Peyer's patch (tissue), 4 donors: ENCODE results near the gene PRICKLE3. TPM values are rescaled to one million over a fixed set of nuclear protein-coding genes. Genes with fewer than 3 reads are reported as not detected.
A peak's percentile ranks its signal among the peaks of the same experiment; 100 is the strongest.
"Not testable (repeated sequence)": the region's sequence is repeated elsewhere in the genome, so short reads cannot be mapped to it uniquely, and the experiment has no call there.

Experiments used
- DNase-seq, 3 donors: peaks; one replicate each; pipeline ENCODE4 v3.0.0-alpha.2; 2017 to 2019
- H3K27ac ChIP-seq, 4 donors: fragments of 200-600 bp; sonication (generic); one replicate each; pipeline ENCODE4 v1.5.1; 2016 to 2019
- H3K27me3 ChIP-seq, 2 donors: fragments of 200-600 bp; sonication (generic); one replicate each; pipeline ENCODE4 v1.5.1; 2019
- H3K36me3 ChIP-seq, 3 donors: fragments of 200-600 bp; sonication (generic); one replicate each; pipeline ENCODE4 v1.5.1; 2016 to 2019
- H3K4me1 ChIP-seq, 4 donors: fragments of 200-600 bp; sonication (generic); one replicate each; pipeline ENCODE4 v1.5.1; 2016 to 2019
- H3K4me3 ChIP-seq, 4 donors: fragments of 200-600 bp; sonication (generic); 1 replicate in 3 of 4; 2 replicates in 1 of 4; pipeline ENCODE4 v1.5.1; 2016 to 2019; ENCODE audit warnings: mild to moderate bottlenecking in 1 of 4
- H3K9me3 ChIP-seq, 4 donors: fragments of 200-600 bp; sonication (generic); one replicate each; pipeline ENCODE4 v1.5.1; 2016 to 2019; ENCODE audit warnings: mild to moderate bottlenecking in 1 of 4
- POLR2A ChIP-seq, 2 donors: fragments of 450-650 bp; IDR thresholded peaks; one replicate each; pipeline ENCODE4 v1.5.1; 2017; ENCODE audit warnings: antibody characterized with exemption in 2 of 2, mild to moderate bottlenecking in 2 of 2, moderate library complexity in 2 of 2
- small RNA-seq, 2 donors: library from RNA; depleted of rRNA; stranded (forward); fragments of <200 nt; gene quantifications; one replicate each; pipeline ENCODE3, GENCODE V24; 2016
- total RNA-seq, 4 donors: library from RNA; depleted of rRNA; stranded (reverse); fragments of >200 nt; gene quantifications; one replicate each; pipeline ENCODE4 v1.1.0, GENCODE V29; 2016
- TF ChIP-seq, protein P1 (sequence below), 6 experiments: fragments of 450-650 bp in 4 of 6; fragments of 200-600 bp in 2 of 6; sonication (generic) in 1 of 6; IDR thresholded peaks; one replicate each; pipeline ENCODE4 v1.5.1; 2017 to 2019; ENCODE audit warnings: antibody characterized with exemption in 6 of 6, mild to moderate bottlenecking in 3 of 6, moderate library complexity in 1 of 6

PRICKLE3 gene
- total RNA-seq, 4 donors from 2014 or later: 22.5 to 47.0 (median 26.8) TPM

DNA sequence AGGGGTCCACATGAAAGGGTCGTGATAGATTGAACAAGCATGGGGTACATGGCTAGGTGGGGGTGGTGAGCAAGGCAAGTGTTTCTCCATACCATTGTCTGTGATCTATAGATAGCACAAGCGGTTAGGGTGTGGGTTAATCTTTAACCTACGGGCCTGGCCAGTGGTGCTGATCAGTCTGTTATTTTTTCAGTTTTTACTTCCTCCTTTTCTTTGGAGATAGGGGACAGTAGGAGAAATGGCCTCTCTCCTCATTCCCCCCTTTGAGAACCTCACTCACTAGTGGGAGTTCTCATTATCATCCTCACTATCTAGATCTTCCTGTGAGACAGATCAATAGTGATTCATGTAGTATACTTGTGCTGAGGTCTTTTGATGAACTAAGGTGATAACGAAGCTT is 46.5 kb downstream of the PRICKLE3 start:
- Histone ChIP-seq H3K27me3 (no peaks in the 10 kb centered on the region), H3K36me3 (no peaks in the 10 kb centered on the region), H3K27ac (no peak overlapping the region), H3K9me3 (peaks cover 0 to 20% (median 7%) of the 10 kb centered on the region in 4 donors), H3K4me1 (no peaks in the 10 kb centered on the region), H3K4me3 (no peak overlapping the region)
- TF ChIP-seq POLR2A (IDR thresholded peaks at IDR 0.05): no peak
- TF ChIP-seq, protein P1, sequence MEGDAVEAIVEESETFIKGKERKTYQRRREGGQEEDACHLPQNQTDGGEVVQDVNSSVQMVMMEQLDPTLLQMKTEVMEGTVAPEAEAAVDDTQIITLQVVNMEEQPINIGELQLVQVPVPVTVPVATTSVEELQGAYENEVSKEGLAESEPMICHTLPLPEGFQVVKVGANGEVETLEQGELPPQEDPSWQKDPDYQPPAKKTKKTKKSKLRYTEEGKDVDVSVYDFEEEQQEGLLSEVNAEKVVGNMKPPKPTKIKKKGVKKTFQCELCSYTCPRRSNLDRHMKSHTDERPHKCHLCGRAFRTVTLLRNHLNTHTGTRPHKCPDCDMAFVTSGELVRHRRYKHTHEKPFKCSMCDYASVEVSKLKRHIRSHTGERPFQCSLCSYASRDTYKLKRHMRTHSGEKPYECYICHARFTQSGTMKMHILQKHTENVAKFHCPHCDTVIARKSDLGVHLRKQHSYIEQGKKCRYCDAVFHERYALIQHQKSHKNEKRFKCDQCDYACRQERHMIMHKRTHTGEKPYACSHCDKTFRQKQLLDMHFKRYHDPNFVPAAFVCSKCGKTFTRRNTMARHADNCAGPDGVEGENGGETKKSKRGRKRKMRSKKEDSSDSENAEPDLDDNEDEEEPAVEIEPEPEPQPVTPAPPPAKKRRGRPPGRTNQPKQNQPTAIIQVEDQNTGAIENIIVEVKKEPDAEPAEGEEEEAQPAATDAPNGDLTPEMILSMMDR (IDR thresholded peaks at IDR 0.05): no peak
- no peak for DNase-seq

DNA sequence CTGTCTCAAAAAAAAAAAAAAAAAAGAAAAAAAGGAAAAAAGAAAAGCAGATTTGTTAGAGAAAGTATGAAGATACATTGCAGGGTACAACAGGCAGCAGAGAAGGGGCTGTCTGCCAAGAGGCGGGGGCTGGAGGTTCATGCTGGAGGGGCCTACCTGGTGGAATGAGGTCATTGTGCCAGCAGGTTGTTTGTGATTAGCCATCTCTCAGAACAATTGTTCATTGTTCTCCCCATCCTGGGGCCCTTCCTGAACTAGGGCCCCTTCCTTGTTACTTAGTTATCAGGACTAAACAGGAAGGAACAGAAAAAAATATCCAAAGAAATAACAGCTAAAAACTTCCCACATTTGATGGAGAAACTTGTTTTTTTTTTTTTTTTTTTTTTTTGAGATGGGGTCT is 48.7 kb downstream of the PRICKLE3 start:
- Histone ChIP-seq H3K27me3 (no peaks in the 10 kb centered on the region), H3K27ac (no peak overlapping the region), H3K4me3 (no peak overlapping the region), H3K4me1 (no peaks in the 10 kb centered on the region), H3K36me3 (no peaks in the 10 kb centered on the region), H3K9me3 (peaks cover 0 to 20% (median 7%) of the 10 kb centered on the region in 4 donors)
- TF ChIP-seq POLR2A (IDR thresholded peaks at IDR 0.05): no peak
- TF ChIP-seq, protein P1 (IDR thresholded peaks at IDR 0.05): no peak
- DNase-seq: no peak

GRCh38 chrX:49133759-49134158 is 52.4 kb downstream of the PRICKLE3 start:
- H3K27ac ChIP-seq: no peak overlapping the region
- no peaks in the 10 kb centered on the region for H3K36me3 ChIP-seq
- H3K27me3 ChIP-seq: no peaks in the 10 kb centered on the region
- no peaks in the 10 kb centered on the region for H3K4me1 ChIP-seq
- no peak overlapping the region for H3K4me3 ChIP-seq
- peaks cover 0 to 3% (median 0%) of the 10 kb centered on the region in 4 donors for H3K9me3 ChIP-seq
- no peak for TF ChIP-seq POLR2A (IDR thresholded peaks at IDR 0.05)
- TF ChIP-seq, protein P1 (IDR thresholded peaks at IDR 0.05): no peak
- no peak for DNase-seq

- not testable (repeated sequence) for H3K9me3 ChIP-seq, H3K36me3 ChIP-seq, H3K4me3 ChIP-seq, H3K27ac ChIP-seq, H3K27me3 ChIP-seq, DNase-seq, H3K4me1 ChIP-seq
Observed at GRCh38 chrX:49132275-49132674, 53.9 kb downstream of the PRICKLE3 start.

DNA sequence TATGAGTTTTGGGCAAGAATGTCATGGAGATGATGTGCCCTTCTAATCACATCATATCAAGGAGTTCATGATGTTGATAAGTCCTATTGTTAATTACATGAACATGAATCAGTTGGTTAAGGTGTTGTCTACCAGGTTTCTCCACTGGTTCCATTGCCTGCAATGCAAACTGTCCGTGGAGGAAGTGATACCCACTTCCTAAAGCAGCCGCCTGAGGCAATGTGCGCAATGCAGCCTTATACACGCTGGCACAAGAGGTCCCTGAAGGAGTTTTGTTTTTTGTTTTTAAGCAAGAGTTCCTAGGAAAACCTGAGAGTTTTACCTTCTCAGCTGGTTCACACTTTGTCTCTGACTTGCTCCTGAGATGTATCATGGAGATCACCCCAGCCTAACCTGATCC is 56.7 kb downstream of the PRICKLE3 start:
- no peaks in the 10 kb centered on the region for H3K4me1 ChIP-seq
- H3K4me3 ChIP-seq: no peak overlapping the region
- H3K9me3 ChIP-seq: no peaks in the 10 kb centered on the region
- TF ChIP-seq POLR2A (IDR thresholded peaks at IDR 0.05): no peak
- TF ChIP-seq, protein P1 (IDR thresholded peaks at IDR 0.05): no peak
- DNase-seq: peak in 1 of 3 donors; percentile 34
- no peaks in the 10 kb centered on the region for H3K36me3 ChIP-seq
- H3K27me3 ChIP-seq: no peaks in the 10 kb centered on the region
- no peak overlapping the region for H3K27ac ChIP-seq

DNA sequence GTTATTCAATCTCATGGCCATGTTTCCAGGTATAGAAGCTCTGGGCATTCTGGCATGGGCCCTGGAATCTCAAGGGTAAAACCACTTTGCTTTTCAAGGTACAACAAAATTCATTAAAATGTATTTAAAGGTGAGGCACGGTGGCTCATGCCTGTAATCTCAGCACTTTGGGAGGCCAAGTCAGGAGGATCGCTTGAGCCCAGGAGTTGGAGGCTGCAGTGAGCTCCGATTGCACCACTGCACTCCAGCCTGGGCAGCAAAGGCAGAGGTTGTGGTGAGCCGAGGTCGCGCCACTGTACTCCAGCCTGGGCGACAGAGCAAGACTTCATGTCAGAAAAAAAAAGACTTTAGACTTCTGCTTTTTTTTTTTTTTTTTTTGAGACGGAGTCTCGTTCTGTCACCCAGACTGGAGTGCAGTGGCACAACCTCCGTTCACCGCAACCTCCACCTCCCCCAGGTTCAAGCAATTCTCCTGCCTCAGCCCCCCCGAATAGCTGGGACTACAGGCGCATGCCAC is 58.4 kb downstream of the PRICKLE3 start:
- not testable (repeated sequence) for H3K27ac ChIP-seq, H3K9me3 ChIP-seq, H3K4me1 ChIP-seq, H3K36me3 ChIP-seq, H3K4me3 ChIP-seq, DNase-seq, H3K27me3 ChIP-seq

Small RNAs within 50 kb of the gene (small RNA-seq; reads per million reads assigned to genes)
- 0 reads per million in 2 donors for gene RN7SL262P

Other genes starting within 250 kb of the PRICKLE3 start
- gene OTUD5, start 228.8 kb downstream of the PRICKLE3 start, total RNA-seq: 10 to 100 TPM; 49.7 to 79.2 (median 71.0) TPM
- gene KCND1, start 214.5 kb downstream of the PRICKLE3 start, total RNA-seq: 1 to 10 TPM in 3 of 4 donors, under 1 TPM in 1; 0.35 to 5.8 (median 1.7) TPM
- gene GRIPAP1, start 184.1 kb downstream of the PRICKLE3 start, total RNA-seq: 100 to 1,000 TPM in 1 of 4 donors, 10 to 100 TPM in 3; 32.4 to 139 (median 70.9) TPM
- gene TFE3, start 143.0 kb downstream of the PRICKLE3 start, total RNA-seq: 10 to 100 TPM; 25.6 to 36.3 (median 32.4) TPM
- gene CCDC120, start 127.4 kb downstream of the PRICKLE3 start, total RNA-seq: 10 to 100 TPM in 3 of 4 donors, not detected in 1; 13.8 to 39.1 (median 24.5) TPM
- gene PRAF2, start 112.4 kb downstream of the PRICKLE3 start, total RNA-seq: 1 to 10 TPM; 2.8 to 9.8 (median 4.4) TPM
- gene WDR45, start 106.5 kb downstream of the PRICKLE3 start, total RNA-seq: 100 to 1,000 TPM in 2 of 4 donors, 10 to 100 TPM in 2; 64.2 to 133 (median 86.9) TPM
- 10 to 100 TPM; 24.0 to 26.8 (median 25.7) TPM for gene GPKOW, start 62.6 kb downstream of the PRICKLE3 start, total RNA-seq
- 10 to 100 TPM in 2 of 4 donors, 1 to 10 TPM in 1, not detected in 1; 5.8 to 14.4 (median 11.6) TPM for gene MAGIX, start 23.6 kb downstream of the PRICKLE3 start, total RNA-seq
- gene PLP2, start 14.5 kb downstream of the PRICKLE3 start, total RNA-seq: 10 to 100 TPM; 16.1 to 36.6 (median 30.8) TPM
- 10 to 100 TPM in 1 of 4 donors, 1 to 10 TPM in 2, not detected in 1; 5.5 to 11.0 (median 6.7) TPM for gene SYP, start 13.8 kb upstream of the PRICKLE3 start, total RNA-seq
- gene CACNA1F, start 47.0 kb upstream of the PRICKLE3 start, total RNA-seq: 1 to 10 TPM; 1.7 to 2.8 (median 2.3) TPM
- gene CCDC22, start 49.1 kb upstream of the PRICKLE3 start, total RNA-seq: 10 to 100 TPM; 19.1 to 27.4 (median 23.1) TPM
- gene FOXP3, start 78.3 kb upstream of the PRICKLE3 start, total RNA-seq: under 1 TPM in 1 of 4 donors, not detected in 3; 0.66 TPM
- gene PPP1R3F, start 83.4 kb upstream of the PRICKLE3 start, total RNA-seq: 10 to 100 TPM in 1 of 4 donors, 1 to 10 TPM in 3; 2.5 to 19.0 (median 7.5) TPM
- gene GAGE10, start 117.3 kb upstream of the PRICKLE3 start, total RNA-seq: not detected
- not detected for gene GAGE12J, start 135.7 kb upstream of the PRICKLE3 start, total RNA-seq
- gene GAGE13, start 145.2 kb upstream of the PRICKLE3 start, total RNA-seq: not detected